IgD-negative memory B cell (primary cell): ENCODE measurements around the gene DDIT3. TPM values are rescaled to one million over a fixed set of nuclear protein-coding genes. Genes with fewer than 3 reads are reported as not detected.

ENCODE experiments used
- H3K27ac Mint-ChIP-seq, 3 donors: one replicate each; pipeline ENCODE4 v1.8.0; 2020 to 2022; ENCODE audit warnings: mild to moderate bottlenecking in 3 of 3, mixed read lengths in 3 of 3, moderate library complexity in 1 of 3
- H3K27me3 Mint-ChIP-seq: one replicate; pipeline ENCODE4 v1.8.0; 2021; ENCODE audit warnings: mixed read lengths
- H3K36me3 Mint-ChIP-seq: one replicate; pipeline ENCODE4 v1.8.0; 2020; ENCODE audit warnings: mild to moderate bottlenecking, mixed read lengths
- H3K4me1 Mint-ChIP-seq, 3 donors: one replicate each; pipeline ENCODE4 v1.8.0; 2020 to 2022; ENCODE audit warnings: mixed read lengths in 3 of 3, mild to moderate bottlenecking in 1 of 3
- H3K4me3 Mint-ChIP-seq, 4 donors: one replicate each; pipeline ENCODE4 v1.8.0; 2020 to 2022; ENCODE audit warnings: mild to moderate bottlenecking in 4 of 4, mixed read lengths in 4 of 4, moderate library complexity in 3 of 4
- H3K9me3 Mint-ChIP-seq, 3 donors: one replicate each; pipeline ENCODE4 v1.8.0; 2020 to 2021; ENCODE audit warnings: mixed read lengths in 3 of 3, mild to moderate bottlenecking in 1 of 3
- polyA plus RNA-seq: library from polyadenylated mRNA; unstranded; fragments of 300-500 nt; fragmentation: Illumina TruSeq; gene quantifications from one replicate; pipeline ENCODE4 v1.2.3, GENCODE V29; 2021

The DDIT3 gene
- polyA plus RNA-seq, 1 donor from 2014 or later: 32.2 TPM

DNA sequence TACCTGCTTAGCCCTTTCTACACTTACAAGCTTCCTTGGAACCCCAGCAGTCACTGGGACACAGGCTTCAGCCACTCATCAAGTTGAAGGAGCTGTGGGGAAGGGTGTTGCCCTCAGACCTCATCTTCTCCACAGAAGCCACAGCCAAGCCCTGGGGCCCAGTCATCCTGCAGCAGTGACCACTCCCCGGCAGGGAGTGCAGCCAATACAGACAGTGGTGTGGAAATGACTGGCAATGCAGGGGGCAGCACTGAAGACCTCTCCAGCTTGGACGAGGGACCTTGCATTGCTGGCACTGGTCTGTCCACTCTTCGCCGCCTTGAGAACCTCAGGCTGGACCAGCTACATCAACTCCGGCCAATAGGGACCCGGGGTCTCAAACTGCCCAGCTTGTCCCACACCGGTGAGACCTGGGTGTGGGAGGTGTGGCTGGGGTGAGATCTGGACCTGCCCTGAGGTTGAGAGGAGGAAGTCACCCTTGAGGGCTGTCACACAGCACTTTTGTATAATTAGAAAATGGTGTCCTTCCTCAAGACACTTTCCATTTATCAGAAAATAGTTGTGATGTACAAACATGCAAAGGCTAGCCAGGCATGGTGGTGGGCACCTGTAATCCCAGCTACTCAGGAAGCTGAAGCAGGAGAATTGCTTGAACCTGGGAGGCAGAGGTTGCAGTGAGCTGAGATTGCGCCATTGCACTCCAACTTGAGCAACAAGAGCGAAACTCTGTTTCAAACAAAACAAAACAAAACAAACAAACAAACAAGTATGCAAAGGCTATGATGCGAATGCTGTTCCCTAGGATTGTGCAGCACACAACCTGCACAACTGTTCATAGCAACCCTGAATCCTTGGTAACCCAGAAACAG is 50.8 kb downstream of the DDIT3 start:
- H3K27ac Mint-ChIP-seq: no peak overlapping the region
- peaks cover 12% of the 10 kb centered on the region for H3K36me3 Mint-ChIP-seq
- H3K27me3 Mint-ChIP-seq: no peaks in the 10 kb centered on the region
- H3K9me3 Mint-ChIP-seq: no peaks in the 10 kb centered on the region
- H3K4me3 Mint-ChIP-seq: no peak overlapping the region
- peaks cover 8 to 11% (median 8%) of the 10 kb centered on the region in 3 donors for H3K4me1 Mint-ChIP-seq

DNA sequence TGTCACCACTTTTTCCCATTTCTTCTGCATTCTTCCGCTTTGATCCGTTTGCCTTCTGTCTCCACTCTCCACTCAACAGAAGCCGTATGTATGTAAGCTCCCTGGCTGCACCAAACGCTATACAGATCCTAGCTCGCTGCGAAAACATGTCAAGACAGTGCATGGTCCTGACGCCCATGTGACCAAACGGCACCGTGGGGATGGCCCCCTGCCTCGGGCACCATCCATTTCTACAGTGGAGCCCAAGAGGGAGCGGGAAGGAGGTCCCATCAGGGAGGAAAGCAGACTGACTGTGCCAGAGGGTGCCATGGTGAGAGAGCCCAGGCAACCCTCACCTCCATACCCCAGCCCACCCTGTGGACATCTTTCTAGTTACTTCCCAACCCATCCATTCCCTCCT is 52.4 kb downstream of the DDIT3 start:
- no peaks in the 10 kb centered on the region for H3K27me3 Mint-ChIP-seq
- peak overlapping the region in 1 of 3 donors; percentile 31 for H3K27ac Mint-ChIP-seq
- no peaks in the 10 kb centered on the region for H3K9me3 Mint-ChIP-seq
- H3K4me3 Mint-ChIP-seq: peak overlapping the region in 2 of 4 donors; percentile 48
- H3K4me1 Mint-ChIP-seq: peaks cover 3 to 9% (median 4%) of the 10 kb centered on the region in 3 donors
- peaks cover 10% of the 10 kb centered on the region for H3K36me3 Mint-ChIP-seq

DNA sequence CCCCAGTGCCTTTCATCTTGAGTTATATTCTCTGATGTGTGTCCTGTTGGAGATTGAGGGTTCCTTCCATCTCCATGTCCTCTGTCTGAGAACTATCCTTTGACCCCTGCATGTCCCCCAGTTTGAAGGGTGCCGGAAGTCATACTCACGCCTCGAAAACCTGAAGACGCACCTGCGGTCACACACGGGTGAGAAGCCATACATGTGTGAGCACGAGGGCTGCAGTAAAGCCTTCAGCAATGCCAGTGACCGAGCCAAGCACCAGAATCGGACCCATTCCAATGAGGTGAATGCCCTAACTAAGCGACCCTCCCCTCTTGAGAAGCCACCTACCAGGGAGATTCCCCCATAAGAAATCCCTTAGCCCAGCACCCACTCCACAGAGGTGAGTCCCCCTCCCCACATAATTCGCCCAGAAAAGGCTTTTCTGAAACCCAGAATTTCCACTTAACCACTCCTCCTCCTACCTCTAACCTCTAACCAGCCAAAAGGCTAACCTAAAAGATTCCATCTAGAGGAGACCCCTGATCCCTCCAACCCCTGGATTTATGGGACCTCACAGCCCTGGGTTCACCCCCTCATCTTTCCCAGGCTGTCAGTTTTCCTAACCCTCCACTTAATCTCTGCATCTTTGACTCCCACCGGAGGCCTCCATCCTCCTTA is 53.0 kb downstream of the DDIT3 start:
- H3K27me3 Mint-ChIP-seq: no peaks in the 10 kb centered on the region
- H3K36me3 Mint-ChIP-seq: peaks cover 10% of the 10 kb centered on the region
- peaks cover 9 to 15% (median 9%) of the 10 kb centered on the region in 3 donors for H3K4me1 Mint-ChIP-seq
- peak overlapping the region in 1 of 3 donors; percentile 31 for H3K27ac Mint-ChIP-seq
- H3K4me3 Mint-ChIP-seq: peak overlapping the region in 1 of 4 donors; percentile 18
- no peaks in the 10 kb centered on the region for H3K9me3 Mint-ChIP-seq

Other genes starting within 250 kb of the DDIT3 start
- gene R3HDM2, start 89.5 kb downstream of the DDIT3 start, polyA plus RNA-seq: 19.2 TPM
- gene INHBC, start 85.7 kb downstream of the DDIT3 start, polyA plus RNA-seq: not detected
- not detected for gene INHBE, start 65.2 kb downstream of the DDIT3 start, polyA plus RNA-seq
- gene GLI1, start 60.7 kb downstream of the DDIT3 start, polyA plus RNA-seq: 0.18 TPM
- gene ARHGAP9, start 40.6 kb downstream of the DDIT3 start, polyA plus RNA-seq: 129 TPM
- 76.6 TPM for gene MARS1, start 32.4 kb downstream of the DDIT3 start, polyA plus RNA-seq
- 6.3 TPM for gene MBD6, start 2.3 kb upstream of the DDIT3 start, polyA plus RNA-seq
- 79.0 TPM for gene DCTN2, start 26.7 kb upstream of the DDIT3 start, polyA plus RNA-seq
- gene KIF5A, start 29.5 kb upstream of the DDIT3 start, polyA plus RNA-seq: not detected
- gene PIP4K2C, start 70.7 kb upstream of the DDIT3 start, polyA plus RNA-seq: 15.5 TPM
- 0.91 TPM for gene DTX3, start 84.3 kb upstream of the DDIT3 start, polyA plus RNA-seq
- gene ARHGEF25, start 90.9 kb upstream of the DDIT3 start, polyA plus RNA-seq: not detected
- gene B4GALNT1, start 112.7 kb upstream of the DDIT3 start, polyA plus RNA-seq: not detected
- gene OS9, start 173.6 kb upstream of the DDIT3 start, polyA plus RNA-seq: 70.4 TPM
- gene AGAP2, start 218.2 kb upstream of the DDIT3 start, polyA plus RNA-seq: 4.1 TPM
- 52.8 TPM for gene TSPAN31, start 224.5 kb upstream of the DDIT3 start, polyA plus RNA-seq
- gene CDK4, start 231.8 kb upstream of the DDIT3 start, polyA plus RNA-seq: 77.4 TPM
- 11.9 TPM for gene MARCHF9, start 234.6 kb upstream of the DDIT3 start, polyA plus RNA-seq
- 0.09 TPM for gene CYP27B1, start 246.6 kb upstream of the DDIT3 start, polyA plus RNA-seq